ENCODE results near the gene KIF13A.

Gene KIF13A

DNA sequence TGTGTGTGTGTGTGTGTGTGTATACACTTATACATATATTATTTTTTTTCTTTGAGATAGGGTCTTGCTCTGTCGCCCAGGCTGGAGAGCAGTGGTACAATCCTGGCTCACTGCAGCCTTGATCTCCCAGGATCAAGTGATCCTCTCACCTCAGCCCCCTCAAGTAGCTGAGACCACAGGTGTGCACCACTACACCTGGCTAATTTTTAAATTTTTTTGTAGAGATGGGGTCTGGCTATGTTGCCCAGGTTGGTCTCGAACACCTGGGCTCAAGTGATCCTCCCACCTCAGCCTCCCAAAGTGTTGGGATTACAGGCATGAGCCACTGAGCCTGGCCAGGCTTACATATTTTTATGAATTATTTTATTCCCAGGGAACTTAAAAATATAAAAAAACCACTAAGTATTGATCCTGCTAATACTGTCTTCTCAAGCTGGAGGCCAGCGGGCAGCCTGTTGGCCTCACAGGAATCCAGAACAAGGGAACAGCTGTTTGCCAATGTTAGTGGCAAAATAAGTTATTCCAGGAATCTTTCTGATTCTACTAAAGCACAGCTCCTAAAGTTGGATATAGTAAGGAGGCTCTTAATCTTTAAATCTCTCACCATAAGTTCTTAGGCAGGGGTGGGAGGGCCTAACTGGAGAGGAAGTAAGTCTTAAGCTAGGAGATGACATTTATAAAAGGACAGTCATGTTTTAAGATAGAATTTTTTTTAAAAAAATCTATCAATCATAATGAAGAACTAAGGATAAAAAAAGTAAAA is 145.2 kb downstream of the KIF13A start:
- H3K4me1 ChIP-seq (ENCODE audit: control insufficient read depth in 2 of 2, insufficient read depth in 2 of 2, low read length in 2 of 2) = peaks cover 0 to 5% of the 10 kb centered on the region in 2 donors
- H3K36me3 ChIP-seq (ENCODE audit: control insufficient read depth in 2 of 2, insufficient read depth in 2 of 2, low read length in 2 of 2) = peaks cover 0 to 7% of the 10 kb centered on the region in 2 donors
- no peak overlapping the region for H3K27ac ChIP-seq (ENCODE audit: low read depth in 2 of 2, low read length in 2 of 2)
- no peak overlapping the region for H3K4me3 ChIP-seq (ENCODE audit: low read length in 2 of 2)
- no peaks in the 10 kb centered on the region for H3K27me3 ChIP-seq (ENCODE audit: control insufficient read depth in 2 of 2, insufficient read depth in 2 of 2, low read length in 2 of 2)
- H3K9me3 ChIP-seq (ENCODE audit: control insufficient read depth in 2 of 2, low read length in 2 of 2) = no peaks in the 10 kb centered on the region
- no peak overlapping the region for H3K9ac ChIP-seq (ENCODE audit: low read depth in 1 of 2, low read length in 2 of 2)

DNA sequence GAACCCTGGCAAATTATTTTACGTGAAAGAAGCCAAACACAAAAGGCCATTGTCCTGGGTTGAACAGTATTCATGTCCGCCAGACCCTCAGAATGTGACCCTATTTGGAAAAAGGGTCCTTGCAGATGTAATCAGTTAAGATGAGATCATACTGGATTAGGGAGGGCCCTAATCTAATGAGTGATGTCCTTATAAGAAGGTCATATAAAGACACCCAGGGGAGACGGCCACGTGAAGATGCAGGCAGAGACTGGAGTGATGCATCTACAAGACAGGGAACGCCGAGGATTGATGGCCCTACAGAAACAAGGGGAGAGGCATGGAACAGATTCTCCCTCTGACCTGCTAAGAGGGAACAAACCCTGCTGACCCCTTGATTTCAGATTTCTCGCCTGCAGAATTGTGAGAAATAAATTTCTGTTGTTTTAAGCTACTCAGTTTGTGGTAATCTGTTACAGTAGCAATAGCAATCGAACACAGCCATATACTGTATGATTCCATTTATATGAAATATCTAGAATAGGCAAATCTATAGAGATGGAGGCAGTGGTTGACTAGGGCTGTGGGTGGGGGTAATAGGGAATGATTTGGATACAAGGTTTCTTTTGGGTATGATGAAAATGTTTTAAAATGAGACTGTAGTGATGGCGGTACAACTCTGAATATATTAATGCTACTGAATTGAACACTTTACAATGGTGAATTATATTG is 147.8 kb downstream of the KIF13A start:
- Histone ChIP-seq H3K9ac (ENCODE audit: low read depth in 1 of 2, low read length in 2 of 2) (no peak overlapping the region), H3K4me3 (ENCODE audit: low read length in 2 of 2) (no peak overlapping the region), H3K4me1 (ENCODE audit: control insufficient read depth in 2 of 2, insufficient read depth in 2 of 2, low read length in 2 of 2) (peaks cover 0 to 5% of the 10 kb centered on the region in 2 donors), H3K9me3 (ENCODE audit: control insufficient read depth in 2 of 2, low read length in 2 of 2) (no peaks in the 10 kb centered on the region), H3K27me3 (ENCODE audit: control insufficient read depth in 2 of 2, insufficient read depth in 2 of 2, low read length in 2 of 2) (no peaks in the 10 kb centered on the region), H3K27ac (ENCODE audit: low read depth in 2 of 2, low read length in 2 of 2) (no peak overlapping the region), H3K36me3 (ENCODE audit: control insufficient read depth in 2 of 2, insufficient read depth in 2 of 2, low read length in 2 of 2) (peaks cover 7 to 14% of the 10 kb centered on the region in 2 donors)

DNA sequence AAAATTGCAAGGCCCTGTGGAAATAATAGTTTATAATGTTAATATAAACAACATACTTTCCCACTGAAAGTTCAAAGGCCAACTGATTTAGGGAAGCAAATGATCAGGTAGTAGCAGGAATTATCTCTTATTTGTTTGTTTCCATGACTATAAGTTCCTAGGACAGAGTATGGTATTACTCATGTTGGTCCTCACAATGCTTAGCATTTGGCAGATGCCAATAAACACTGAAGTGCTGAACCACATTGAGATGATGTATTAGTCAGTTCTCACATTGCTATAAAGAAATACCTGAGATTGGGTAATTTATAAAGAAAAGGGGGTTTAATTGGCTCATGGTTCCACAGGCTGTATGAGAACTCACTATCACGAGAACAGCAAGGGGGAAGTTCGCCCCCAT is 151.1 kb downstream of the KIF13A start:
- Histone ChIP-seq H3K4me3 (ENCODE audit: low read length in 2 of 2) (no peak overlapping the region), H3K36me3 (ENCODE audit: control insufficient read depth in 2 of 2, insufficient read depth in 2 of 2, low read length in 2 of 2) (peaks cover 8 to 21% of the 10 kb centered on the region in 2 donors), H3K9me3 (ENCODE audit: control insufficient read depth in 2 of 2, low read length in 2 of 2) (no peaks in the 10 kb centered on the region), H3K27ac (ENCODE audit: low read depth in 2 of 2, low read length in 2 of 2) (no peak overlapping the region), H3K4me1 (ENCODE audit: control insufficient read depth in 2 of 2, insufficient read depth in 2 of 2, low read length in 2 of 2) (no peaks in the 10 kb centered on the region), H3K27me3 (ENCODE audit: control insufficient read depth in 2 of 2, insufficient read depth in 2 of 2, low read length in 2 of 2) (no peaks in the 10 kb centered on the region), H3K9ac (ENCODE audit: low read depth in 1 of 2, low read length in 2 of 2) (no peak overlapping the region)

DNA sequence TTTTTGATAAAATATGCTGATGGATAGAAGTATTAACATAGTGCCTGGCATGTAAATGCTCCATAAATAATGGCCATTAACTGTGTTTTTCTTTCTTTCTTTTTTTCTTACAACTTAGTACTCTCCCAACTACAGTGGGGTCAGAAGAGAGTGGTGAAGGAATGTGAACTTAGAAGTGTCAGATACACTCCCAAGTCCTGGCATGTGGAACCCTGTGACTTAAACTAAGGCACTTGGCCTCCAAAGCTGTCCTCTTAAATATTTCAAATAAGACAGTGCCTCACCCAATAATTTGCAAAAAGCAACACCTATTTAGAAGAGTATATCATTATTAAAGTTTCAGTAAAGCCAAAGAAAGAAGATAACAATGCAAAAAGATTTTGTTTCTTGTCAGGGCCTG is 151.7 kb downstream of the KIF13A start:
- Histone ChIP-seq H3K9ac (ENCODE audit: low read depth in 1 of 2, low read length in 2 of 2) (no peak overlapping the region), H3K27me3 (ENCODE audit: control insufficient read depth in 2 of 2, insufficient read depth in 2 of 2, low read length in 2 of 2) (no peaks in the 10 kb centered on the region), H3K36me3 (ENCODE audit: control insufficient read depth in 2 of 2, insufficient read depth in 2 of 2, low read length in 2 of 2) (peaks cover 13 to 26% of the 10 kb centered on the region in 2 donors), H3K27ac (ENCODE audit: low read depth in 2 of 2, low read length in 2 of 2) (no peak overlapping the region), H3K9me3 (ENCODE audit: control insufficient read depth in 2 of 2, low read length in 2 of 2) (no peaks in the 10 kb centered on the region), H3K4me1 (ENCODE audit: control insufficient read depth in 2 of 2, insufficient read depth in 2 of 2, low read length in 2 of 2) (no peaks in the 10 kb centered on the region), H3K4me3 (ENCODE audit: low read length in 2 of 2) (no peak overlapping the region)

DNA sequence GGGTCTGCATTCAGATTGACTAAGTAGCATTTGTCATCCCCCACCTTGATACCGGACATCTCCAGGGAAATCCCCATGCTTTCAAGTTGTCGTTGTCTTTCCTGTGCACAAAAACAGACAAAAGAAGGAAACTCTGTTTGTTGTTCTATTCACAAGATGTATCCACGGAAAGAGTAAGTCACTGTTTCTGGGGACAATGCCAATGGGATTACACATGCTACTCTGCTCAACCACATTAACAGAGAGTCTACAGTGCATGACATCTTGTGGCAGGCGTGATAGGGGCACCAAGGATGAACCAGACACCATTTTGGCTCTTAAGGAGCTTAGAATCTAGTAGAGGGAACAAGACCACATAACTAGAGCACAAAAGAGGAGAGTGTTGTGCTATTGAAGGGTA is 156.3 kb downstream of the KIF13A start:
- Histone ChIP-seq H3K9me3 (ENCODE audit: control insufficient read depth in 2 of 2, low read length in 2 of 2) (no peaks in the 10 kb centered on the region), H3K27ac (ENCODE audit: low read depth in 2 of 2, low read length in 2 of 2) (no peak overlapping the region), H3K9ac (ENCODE audit: low read depth in 1 of 2, low read length in 2 of 2) (no peak overlapping the region), H3K36me3 (ENCODE audit: control insufficient read depth in 2 of 2, insufficient read depth in 2 of 2, low read length in 2 of 2) (peaks cover 33 to 38% of the 10 kb centered on the region in 2 donors), H3K4me1 (ENCODE audit: control insufficient read depth in 2 of 2, insufficient read depth in 2 of 2, low read length in 2 of 2) (no peaks in the 10 kb centered on the region), H3K4me3 (ENCODE audit: low read length in 2 of 2) (no peak overlapping the region), H3K27me3 (ENCODE audit: control insufficient read depth in 2 of 2, insufficient read depth in 2 of 2, low read length in 2 of 2) (no peaks in the 10 kb centered on the region)

DNA sequence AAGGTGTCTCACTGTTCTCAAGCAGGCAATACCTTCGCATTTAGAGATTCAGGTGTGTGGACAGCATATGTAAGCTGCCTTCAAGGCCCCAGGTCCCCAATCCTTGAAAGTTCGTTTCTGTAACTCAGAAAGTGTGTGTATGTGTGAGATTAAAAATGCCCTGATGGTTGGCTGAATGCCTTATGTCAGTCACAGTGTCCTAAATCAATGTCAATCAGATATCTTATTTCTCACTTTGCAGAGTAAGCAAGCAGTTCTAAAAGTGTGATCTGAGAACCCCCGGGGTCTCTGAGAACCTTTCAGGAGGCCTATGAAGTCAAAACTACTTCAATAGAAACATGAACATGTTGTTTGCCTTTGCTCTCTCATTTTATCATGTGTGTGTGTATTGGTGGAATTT is 157.5 kb downstream of the KIF13A start:
- Histone ChIP-seq H3K4me1 (ENCODE audit: control insufficient read depth in 2 of 2, insufficient read depth in 2 of 2, low read length in 2 of 2) (no peaks in the 10 kb centered on the region), H3K9me3 (ENCODE audit: control insufficient read depth in 2 of 2, low read length in 2 of 2) (no peaks in the 10 kb centered on the region), H3K27me3 (ENCODE audit: control insufficient read depth in 2 of 2, insufficient read depth in 2 of 2, low read length in 2 of 2) (no peaks in the 10 kb centered on the region), H3K36me3 (ENCODE audit: control insufficient read depth in 2 of 2, insufficient read depth in 2 of 2, low read length in 2 of 2) (peaks cover 41 to 48% of the 10 kb centered on the region in 2 donors), H3K4me3 (ENCODE audit: low read length in 2 of 2) (no peak overlapping the region), H3K9ac (ENCODE audit: low read depth in 1 of 2, low read length in 2 of 2) (no peak overlapping the region), H3K27ac (ENCODE audit: low read depth in 2 of 2, low read length in 2 of 2) (no peak overlapping the region)

DNA sequence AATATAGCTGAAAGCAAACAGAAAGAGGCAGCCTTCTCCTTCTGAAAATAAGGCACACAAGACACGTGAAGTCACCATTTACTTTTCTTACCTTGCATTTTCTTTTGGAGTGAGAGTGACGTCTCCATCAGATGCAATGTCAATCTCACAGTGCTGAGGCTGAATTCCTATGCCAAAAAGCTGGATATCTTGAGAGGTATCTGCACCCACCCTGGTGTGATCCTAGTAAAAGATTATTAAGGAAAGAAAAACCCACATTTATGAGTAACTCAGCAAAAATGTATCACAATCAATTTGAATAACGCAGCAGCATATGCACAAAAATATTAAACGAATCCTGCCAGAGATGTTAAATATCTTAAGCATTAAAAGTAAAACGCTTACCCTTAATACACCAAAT is 159.3 kb downstream of the KIF13A start:
- H3K9ac ChIP-seq (ENCODE audit: low read depth in 1 of 2, low read length in 2 of 2) = no peak overlapping the region
- H3K4me1 ChIP-seq (ENCODE audit: control insufficient read depth in 2 of 2, insufficient read depth in 2 of 2, low read length in 2 of 2) = no peaks in the 10 kb centered on the region
- H3K36me3 ChIP-seq (ENCODE audit: control insufficient read depth in 2 of 2, insufficient read depth in 2 of 2, low read length in 2 of 2) = peaks cover 41 to 51% of the 10 kb centered on the region in 2 donors
- no peaks in the 10 kb centered on the region for H3K27me3 ChIP-seq (ENCODE audit: control insufficient read depth in 2 of 2, insufficient read depth in 2 of 2, low read length in 2 of 2)
- H3K4me3 ChIP-seq (ENCODE audit: low read length in 2 of 2) = no peak overlapping the region
- H3K27ac ChIP-seq (ENCODE audit: low read depth in 2 of 2, low read length in 2 of 2) = no peak overlapping the region
- no peaks in the 10 kb centered on the region for H3K9me3 ChIP-seq (ENCODE audit: control insufficient read depth in 2 of 2, low read length in 2 of 2)

DNA sequence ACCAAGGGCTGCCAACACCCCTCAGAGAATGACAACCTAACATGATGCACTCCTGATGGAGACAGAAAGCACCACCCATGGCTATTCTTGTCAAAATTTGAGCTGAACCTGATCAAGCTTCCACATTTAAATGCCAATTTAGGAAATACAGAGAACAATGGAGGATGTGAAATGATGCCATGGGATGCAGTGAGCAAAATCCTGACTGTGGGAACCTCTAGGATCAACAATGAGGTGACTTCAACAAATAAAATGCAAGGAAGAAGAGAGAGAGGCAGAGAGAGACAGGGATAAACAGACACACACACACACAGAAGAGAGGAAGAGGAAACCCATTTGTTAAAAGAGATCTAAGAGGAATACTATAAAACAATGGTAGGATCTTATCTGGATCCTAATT is 161.1 kb downstream of the KIF13A start:
- Histone ChIP-seq H3K9ac (ENCODE audit: low read depth in 1 of 2, low read length in 2 of 2) (no peak overlapping the region), H3K9me3 (ENCODE audit: control insufficient read depth in 2 of 2, low read length in 2 of 2) (no peaks in the 10 kb centered on the region), H3K4me1 (ENCODE audit: control insufficient read depth in 2 of 2, insufficient read depth in 2 of 2, low read length in 2 of 2) (no peaks in the 10 kb centered on the region), H3K27me3 (ENCODE audit: control insufficient read depth in 2 of 2, insufficient read depth in 2 of 2, low read length in 2 of 2) (no peaks in the 10 kb centered on the region), H3K27ac (ENCODE audit: low read depth in 2 of 2, low read length in 2 of 2) (no peak overlapping the region), H3K36me3 (ENCODE audit: control insufficient read depth in 2 of 2, insufficient read depth in 2 of 2, low read length in 2 of 2) (peaks cover 43 to 46% of the 10 kb centered on the region in 2 donors), H3K4me3 (ENCODE audit: low read length in 2 of 2) (no peak overlapping the region)

- H3K9ac ChIP-seq (ENCODE audit: low read depth in 1 of 2, low read length in 2 of 2) = no peak overlapping the region
Measured at GRCh38 chr6:17820055-17820454, 167.4 kb downstream of the KIF13A start.

GRCh38 chr6:17817763-17818162 is 169.7 kb downstream of the KIF13A start:
- Histone ChIP-seq H3K27ac (ENCODE audit: low read depth in 2 of 2, low read length in 2 of 2) (no peak overlapping the region), H3K4me1 (ENCODE audit: control insufficient read depth in 2 of 2, insufficient read depth in 2 of 2, low read length in 2 of 2) (no peaks in the 10 kb centered on the region), H3K36me3 (ENCODE audit: control insufficient read depth in 2 of 2, insufficient read depth in 2 of 2, low read length in 2 of 2) (peaks cover 8 to 24% of the 10 kb centered on the region in 2 donors), H3K9ac (ENCODE audit: low read depth in 1 of 2, low read length in 2 of 2) (no peak overlapping the region), H3K27me3 (ENCODE audit: control insufficient read depth in 2 of 2, insufficient read depth in 2 of 2, low read length in 2 of 2) (no peaks in the 10 kb centered on the region), H3K9me3 (ENCODE audit: control insufficient read depth in 2 of 2, low read length in 2 of 2) (no peaks in the 10 kb centered on the region), H3K4me3 (ENCODE audit: low read length in 2 of 2) (no peak overlapping the region)

More at GRCh38 chr6:17820055-17820454, 167.4 kb downstream of the KIF13A start:
- Histone ChIP-seq H3K9me3 (ENCODE audit: control insufficient read depth in 2 of 2, low read length in 2 of 2) (no peaks in the 10 kb centered on the region), H3K27me3 (ENCODE audit: control insufficient read depth in 2 of 2, insufficient read depth in 2 of 2, low read length in 2 of 2) (no peaks in the 10 kb centered on the region), H3K27ac (ENCODE audit: low read depth in 2 of 2, low read length in 2 of 2) (no peak overlapping the region), H3K4me3 (ENCODE audit: low read length in 2 of 2) (no peak overlapping the region), H3K4me1 (ENCODE audit: control insufficient read depth in 2 of 2, insufficient read depth in 2 of 2, low read length in 2 of 2) (no peaks in the 10 kb centered on the region), H3K36me3 (ENCODE audit: control insufficient read depth in 2 of 2, insufficient read depth in 2 of 2, low read length in 2 of 2) (peaks cover 8 to 23% of the 10 kb centered on the region in 2 donors)

All from mucosa of rectum (tissue), 2 donors.